ENCODE data around the gene OR6K3.

The OR6K3 gene

GRCh38 chr1:158687037-158687436, 33.5 kb downstream of the OR6K3 start:
- TF ChIP-seq CTCF (conservative IDR thresholded peaks at IDR 0.05): no peak
- no peak overlapping the region for H3K27ac ChIP-seq

GRCh38 chr1:158686111-158687009, 34.2 kb downstream of the OR6K3 start, which contains the start of gene SPTA1:
TSS of gene SPTA1 (minus strand) at chr1:158686715. CDS start at chr1:158686517, 198 bp downstream.
- no peak within 1 kb of the TSS for H3K27ac ChIP-seq
- no peak for TF ChIP-seq CTCF (conservative IDR thresholded peaks at IDR 0.05)

- H3K27ac ChIP-seq: no peak overlapping the region
Measured at GRCh38 chr1:158685085-158685484, 35.4 kb downstream of the OR6K3 start.

GRCh38 chr1:158681606-158682005, 38.9 kb downstream of the OR6K3 start:
- no peak overlapping the region for H3K27ac ChIP-seq
- no peak for TF ChIP-seq CTCF (conservative IDR thresholded peaks at IDR 0.05)

More at GRCh38 chr1:158685085-158685484, 35.4 kb downstream of the OR6K3 start:
- no peak for TF ChIP-seq CTCF (conservative IDR thresholded peaks at IDR 0.05)

GRCh38 chr1:158679289-158679688, 41.2 kb downstream of the OR6K3 start:
- TF ChIP-seq CTCF (conservative IDR thresholded peaks at IDR 0.05): no peak
- H3K27ac ChIP-seq: no peak overlapping the region

GRCh38 chr1:158675563-158676323, 44.8 kb downstream of the OR6K3 start:
- H3K27ac ChIP-seq: no peak overlapping the region
- TF ChIP-seq CTCF (conservative IDR thresholded peaks at IDR 0.05): no peak

- H3K27ac ChIP-seq: no peak overlapping the region
- no peak for TF ChIP-seq CTCF (conservative IDR thresholded peaks at IDR 0.05)
Measured at GRCh38 chr1:158674302-158674701, 46.2 kb downstream of the OR6K3 start.

Data from VCaP (cell line).